HepG2 (cell line): Measurements from ENCODE around the gene B3GALNT2. TPM values are rescaled to one million over a fixed set of nuclear protein-coding genes. Genes with fewer than 3 reads are reported as not detected.

Experiments
- EEA1 ChIP-seq: sonication (generic); formaldehyde crosslinking; IDR thresholded peaks from 2 replicates; pipeline ENCODE4 v1.5.1; 2020; ENCODE audit warnings: mild to moderate bottlenecking, missing genetic modification reagents, borderline replicate concordance
- FOXA1 ChIP-seq, 2 experiments: fragments of 450-650 bp in 1 of 2; sonication (generic) in 1 of 2; formaldehyde crosslinking in 1 of 2; IDR thresholded peaks; 2 replicates each; pipeline versions ENCODE4 v1.4.0 to v1.6.1; 2016 to 2020; ENCODE audit warnings: missing genetic modification reagents in 1 of 2
- HNRNPUL1 ChIP-seq: fragments of 200-400 bp; formaldehyde crosslinking; IDR thresholded peaks from 2 replicates; pipeline ENCODE4 v1.6.1; 2017; ENCODE audit warnings: low read depth, mild to moderate bottlenecking, low read length, moderate library complexity
- LCORL ChIP-seq, 2 experiments: fragments of 450-650 bp in 1 of 2; sonication (generic) in 1 of 2; formaldehyde crosslinking in 1 of 2; IDR thresholded peaks; 2 replicates each; pipeline versions ENCODE4 v1.5.0 to v1.6.1; 2017 to 2020; ENCODE audit warnings: antibody characterized with exemption in 1 of 2, missing genetic modification reagents in 1 of 2
- MATR3 ChIP-seq: sonication (generic); formaldehyde crosslinking; IDR thresholded peaks from 2 replicates; pipeline ENCODE4 v1.4.0; 2020; ENCODE audit warnings: missing genetic modification reagents
- MEIS2 ChIP-seq: sonication (generic); formaldehyde crosslinking; IDR thresholded peaks from 2 replicates; pipeline ENCODE4 v1.9.0; 2021; ENCODE audit warnings: mild to moderate bottlenecking, missing genetic modification reagents
- NCOA5 ChIP-seq: sonication (generic); formaldehyde crosslinking; IDR thresholded peaks from 2 replicates; pipeline ENCODE4 v1.4.0; 2020; ENCODE audit warnings: missing genetic modification reagents
- NCOR1 ChIP-seq: fragments of 200-600 bp; sonication (generic); IDR thresholded peaks from 2 replicates; pipeline ENCODE4 v1.7.0; 2017; ENCODE audit warnings: antibody characterized with exemption, low read length, borderline replicate concordance
- NR2F2 ChIP-seq: IDR thresholded peaks from 2 replicates; pipeline ENCODE4 v1.6.1; 2012; ENCODE audit warnings: low read depth, inconsistent platforms, borderline replicate concordance
- NR2F6 ChIP-seq, 2 experiments: IDR thresholded peaks; 2 replicates each; pipeline ENCODE4 v1.6.1; 2016; ENCODE audit warnings: antibody characterized with exemption in 1 of 2, mild to moderate bottlenecking in 1 of 2
- RAD51 ChIP-seq: fragments of 450-650 bp; IDR thresholded peaks from 2 replicates; pipeline ENCODE4 v1.6.1; 2016; ENCODE audit warnings: borderline replicate concordance
- TCF12 ChIP-seq, 2 experiments: fragments of 450-650 bp in 1 of 2; sonication (generic) in 1 of 2; formaldehyde crosslinking in 1 of 2; IDR thresholded peaks; 2 replicates each; pipeline versions ENCODE4 v1.6.1 to v1.8.0; 2017 to 2022; ENCODE audit warnings: antibody characterized with exemption in 1 of 2, mild to moderate bottlenecking in 1 of 2, missing genetic modification reagents in 1 of 2, moderate library complexity in 1 of 2
- ZFP1 ChIP-seq: IDR thresholded peaks from 2 replicates; pipeline ENCODE4 v1.6.1; 2016
- ZFY ChIP-seq: sonication (generic); formaldehyde crosslinking; IDR thresholded peaks from 2 replicates; pipeline ENCODE4 v1.4.0; 2020; ENCODE audit warnings: missing genetic modification reagents
- ZNF264 ChIP-seq: sonication (generic); formaldehyde crosslinking; IDR thresholded peaks from 2 replicates; pipeline ENCODE4 v1.4.0; 2020; ENCODE audit warnings: missing genetic modification reagents
- ZNF383 ChIP-seq: sonication (generic); formaldehyde crosslinking; IDR thresholded peaks from 2 replicates; pipeline ENCODE4 v1.4.0; 2020; ENCODE audit warnings: missing genetic modification reagents, mild to moderate bottlenecking, borderline replicate concordance
- ZNF749 ChIP-seq: sonication (generic); formaldehyde crosslinking; IDR thresholded peaks from 2 replicates; pipeline ENCODE4 v1.8.0; 2022; ENCODE audit warnings: mild to moderate bottlenecking, missing genetic modification reagents, moderate library complexity, borderline replicate concordance
- ZNF879 ChIP-seq: sonication (generic); formaldehyde crosslinking; IDR thresholded peaks from 2 replicates; pipeline ENCODE4 v1.8.1; 2023; ENCODE audit warnings: missing genetic modification reagents
- polyA plus RNA-seq, 8 experiments: library from polyadenylated mRNA; depleted of rRNA in 3 of 8; stranded (reverse) in 7 of 8; unstranded in 1 of 8; fragments of >200 nt; fragmentation: Illumina TruSeq in 4 of 8; extraction: Trizol in 4 of 8; gene quantifications; 2 replicates each; pipeline versions ENCODE4 v1.2.1 to v1.2.3, GENCODE V29; 2011 to 2016; ENCODE audit warnings: low read depth in 4 of 8, missing spikeins in 1 of 8, mixed read lengths in 1 of 8; ENCODE audit not compliant: insufficient read depth in 1 of 8
- total RNA-seq, 5 experiments: library from RNA; depleted of rRNA; stranded (reverse); fragments of >200 nt; fragmentation: Illumina TruSeq; extraction: Trizol; gene quantifications; 2 replicates each; pipeline ENCODE4 v1.2.3, GENCODE V29; 2016; ENCODE audit warnings: low read depth in 1 of 5
- TF ChIP-seq, protein P1 (sequence below): fragments of 450-650 bp; IDR thresholded peaks from 2 replicates; pipeline ENCODE4 v1.6.1; 2017
- TF ChIP-seq, protein P2 (sequence below): sonication (generic); formaldehyde crosslinking; IDR thresholded peaks from 2 replicates; pipeline ENCODE4 v1.5.1; 2020; ENCODE audit warnings: mild to moderate bottlenecking, missing genetic modification reagents, borderline replicate concordance
- TF ChIP-seq, protein P3 (sequence below): sonication (generic); formaldehyde crosslinking; IDR thresholded peaks from 2 replicates; pipeline ENCODE4 v1.8.0; 2022; ENCODE audit warnings: missing genetic modification reagents, mild to moderate bottlenecking, inconsistent platforms, borderline replicate concordance

The B3GALNT2 gene
- total and polyA plus RNA-seq, 2 of the 13 experiments (the other 11 are each of a cell fraction or from before 2014, with no cell fraction given): 16.5 to 28.9 TPM

DNA sequence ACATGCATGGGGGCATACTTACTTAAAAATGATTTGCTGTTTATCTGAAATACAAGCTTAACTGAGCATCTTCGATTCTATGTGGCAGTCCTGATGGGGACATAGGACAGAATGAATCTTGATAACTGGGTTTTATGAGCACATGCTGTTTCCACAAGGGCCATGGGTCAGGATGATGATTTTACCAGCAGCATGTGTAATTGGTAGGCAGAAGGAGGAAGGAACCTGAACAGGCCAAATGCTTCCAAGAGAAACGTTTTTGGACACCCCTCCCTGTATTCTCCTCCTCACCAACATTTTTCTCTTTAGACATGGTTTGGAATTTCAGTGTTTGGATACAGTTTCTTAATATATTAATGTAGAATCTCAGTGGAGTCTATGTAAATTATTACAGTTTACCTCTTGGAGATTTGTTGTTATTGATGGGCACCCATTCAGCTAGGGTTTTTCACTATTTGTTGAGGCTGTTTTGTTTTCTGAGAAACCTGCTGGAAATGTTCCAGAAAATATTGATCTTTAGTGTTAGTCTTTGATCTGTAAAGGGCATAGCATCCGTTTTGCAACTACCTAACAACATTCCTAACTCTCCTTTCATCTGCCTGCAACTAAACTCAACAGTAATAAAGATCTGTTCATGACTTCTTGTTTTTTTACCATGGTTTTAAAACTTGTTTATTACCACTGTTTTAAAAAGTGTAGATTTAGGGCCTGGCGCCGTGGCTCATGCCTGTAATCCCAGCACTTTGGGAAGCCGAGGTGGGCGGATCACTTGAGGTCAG lies 95.0 kb downstream of the B3GALNT2 start (continued):
- TF ChIP-seq, protein P1, sequence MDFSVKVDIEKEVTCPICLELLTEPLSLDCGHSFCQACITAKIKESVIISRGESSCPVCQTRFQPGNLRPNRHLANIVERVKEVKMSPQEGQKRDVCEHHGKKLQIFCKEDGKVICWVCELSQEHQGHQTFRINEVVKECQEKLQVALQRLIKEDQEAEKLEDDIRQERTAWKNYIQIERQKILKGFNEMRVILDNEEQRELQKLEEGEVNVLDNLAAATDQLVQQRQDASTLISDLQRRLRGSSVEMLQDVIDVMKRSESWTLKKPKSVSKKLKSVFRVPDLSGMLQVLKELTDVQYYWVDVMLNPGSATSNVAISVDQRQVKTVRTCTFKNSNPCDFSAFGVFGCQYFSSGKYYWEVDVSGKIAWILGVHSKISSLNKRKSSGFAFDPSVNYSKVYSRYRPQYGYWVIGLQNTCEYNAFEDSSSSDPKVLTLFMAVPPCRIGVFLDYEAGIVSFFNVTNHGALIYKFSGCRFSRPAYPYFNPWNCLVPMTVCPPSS: no peak
- TF ChIP-seq NR2F6 (IDR thresholded peaks at IDR 0.05): peak; percentile 78
- peak; percentile 80 for TF ChIP-seq NR2F6 (CRISPR knock-in tag; IDR thresholded peaks at IDR 0.05)
- TF ChIP-seq RAD51: no peak
- TF ChIP-seq ZNF264 (CRISPR knock-in tag): no peak
- no peak for TF ChIP-seq MEIS2 (CRISPR knock-in tag)
- TF ChIP-seq NCOR1: peak; percentile 93
- peak; percentile 77 for TF ChIP-seq NR2F2
- TF ChIP-seq TCF12 (IDR thresholded peaks at IDR 0.05): no peak
- peak; percentile 44; the same call in 1 of the 2 replicates for TF ChIP-seq TCF12 (CRISPR knock-in tag; IDR thresholded peaks at IDR 0.05)
- TF ChIP-seq, protein P2, sequence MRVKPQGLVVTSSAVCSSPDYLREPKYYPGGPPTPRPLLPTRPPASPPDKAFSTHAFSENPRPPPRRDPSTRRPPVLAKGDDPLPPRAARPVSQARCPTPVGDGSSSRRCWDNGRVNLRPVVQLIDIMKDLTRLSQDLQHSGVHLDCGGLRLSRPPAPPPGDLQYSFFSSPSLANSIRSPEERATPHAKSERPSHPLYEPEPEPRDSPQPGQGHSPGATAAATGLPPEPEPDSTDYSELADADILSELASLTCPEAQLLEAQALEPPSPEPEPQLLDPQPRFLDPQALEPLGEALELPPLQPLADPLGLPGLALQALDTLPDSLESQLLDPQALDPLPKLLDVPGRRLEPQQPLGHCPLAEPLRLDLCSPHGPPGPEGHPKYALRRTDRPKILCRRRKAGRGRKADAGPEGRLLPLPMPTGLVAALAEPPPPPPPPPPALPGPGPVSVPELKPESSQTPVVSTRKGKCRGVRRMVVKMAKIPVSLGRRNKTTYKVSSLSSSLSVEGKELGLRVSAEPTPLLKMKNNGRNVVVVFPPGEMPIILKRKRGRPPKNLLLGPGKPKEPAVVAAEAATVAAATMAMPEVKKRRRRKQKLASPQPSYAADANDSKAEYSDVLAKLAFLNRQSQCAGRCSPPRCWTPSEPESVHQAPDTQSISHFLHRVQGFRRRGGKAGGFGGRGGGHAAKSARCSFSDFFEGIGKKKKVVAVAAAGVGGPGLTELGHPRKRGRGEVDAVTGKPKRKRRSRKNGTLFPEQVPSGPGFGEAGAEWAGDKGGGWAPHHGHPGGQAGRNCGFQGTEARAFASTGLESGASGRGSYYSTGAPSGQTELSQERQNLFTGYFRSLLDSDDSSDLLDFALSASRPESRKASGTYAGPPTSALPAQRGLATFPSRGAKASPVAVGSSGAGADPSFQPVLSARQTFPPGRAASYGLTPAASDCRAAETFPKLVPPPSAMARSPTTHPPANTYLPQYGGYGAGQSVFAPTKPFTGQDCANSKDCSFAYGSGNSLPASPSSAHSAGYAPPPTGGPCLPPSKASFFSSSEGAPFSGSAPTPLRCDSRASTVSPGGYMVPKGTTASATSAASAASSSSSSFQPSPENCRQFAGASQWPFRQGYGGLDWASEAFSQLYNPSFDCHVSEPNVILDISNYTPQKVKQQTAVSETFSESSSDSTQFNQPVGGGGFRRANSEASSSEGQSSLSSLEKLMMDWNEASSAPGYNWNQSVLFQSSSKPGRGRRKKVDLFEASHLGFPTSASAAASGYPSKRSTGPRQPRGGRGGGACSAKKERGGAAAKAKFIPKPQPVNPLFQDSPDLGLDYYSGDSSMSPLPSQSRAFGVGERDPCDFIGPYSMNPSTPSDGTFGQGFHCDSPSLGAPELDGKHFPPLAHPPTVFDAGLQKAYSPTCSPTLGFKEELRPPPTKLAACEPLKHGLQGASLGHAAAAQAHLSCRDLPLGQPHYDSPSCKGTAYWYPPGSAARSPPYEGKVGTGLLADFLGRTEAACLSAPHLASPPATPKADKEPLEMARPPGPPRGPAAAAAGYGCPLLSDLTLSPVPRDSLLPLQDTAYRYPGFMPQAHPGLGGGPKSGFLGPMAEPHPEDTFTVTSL (CRISPR knock-in tag): peak; percentile 95
- no peak for TF ChIP-seq MATR3 (CRISPR knock-in tag)
- no peak for TF ChIP-seq LCORL (IDR thresholded peaks at IDR 0.05)
- no peak for TF ChIP-seq LCORL (CRISPR knock-in tag; IDR thresholded peaks at IDR 0.05)
- no peak for TF ChIP-seq EEA1 (CRISPR knock-in tag)
- TF ChIP-seq ZNF383 (CRISPR knock-in tag): no peak
- TF ChIP-seq ZFP1 (CRISPR knock-in tag): peak; percentile 71; the same call in 1 of the 2 replicates
- TF ChIP-seq, protein P3, sequence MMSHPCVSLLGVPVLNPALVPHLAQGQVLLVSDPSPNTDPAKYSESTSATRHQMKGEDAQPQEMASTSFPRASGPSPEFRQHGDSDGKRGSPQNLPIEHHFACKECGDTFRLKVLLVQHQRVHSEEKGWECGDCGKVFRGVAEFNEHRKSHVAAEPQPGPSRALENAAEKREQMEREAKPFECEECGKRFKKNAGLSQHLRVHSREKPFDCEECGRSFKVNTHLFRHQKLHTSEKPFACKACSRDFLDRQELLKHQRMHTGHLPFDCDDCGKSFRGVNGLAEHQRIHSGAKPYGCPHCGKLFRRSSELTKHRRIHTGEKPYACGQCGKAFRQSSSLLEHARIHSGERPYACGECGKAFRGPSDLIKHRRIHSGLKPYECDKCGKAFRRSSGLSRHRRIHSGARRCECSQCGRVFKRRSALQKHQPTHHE (CRISPR knock-in tag): no peak
- no peak for TF ChIP-seq FOXA1 (IDR thresholded peaks at IDR 0.05)
- peak; percentile 44 for TF ChIP-seq FOXA1 (CRISPR knock-in tag; IDR thresholded peaks at IDR 0.05)
- no peak for TF ChIP-seq ZNF749 (CRISPR knock-in tag)
- TF ChIP-seq ZNF879 (CRISPR knock-in tag): no peak
- no peak for TF ChIP-seq HNRNPUL1
- no peak for TF ChIP-seq ZFY (CRISPR knock-in tag)
- TF ChIP-seq NCOA5 (CRISPR knock-in tag): no peak
